GM12878 (cell line): ENCODE data around the gene RBM19. TPM values are rescaled to one million over a fixed set of nuclear protein-coding genes. Genes with fewer than 3 reads are reported as not detected.

Experiments
- ASH2L ChIP-seq: fragments of 300-600, 200-600 bp; sonication (generic); IDR thresholded peaks from 2 replicates; pipeline ENCODE4 v1.6.1; 2017; ENCODE audit warnings: low read depth, mild to moderate bottlenecking, borderline replicate concordance
- BCL11A ChIP-seq: IDR thresholded peaks from 2 replicates; pipeline ENCODE4 v1.6.1; 2011; ENCODE audit warnings: low read depth, low read length
- BCL3 ChIP-seq: IDR thresholded peaks from 2 replicates; pipeline ENCODE4 v1.6.1; 2011; ENCODE audit warnings: borderline replicate concordance, low read depth, mild to moderate bottlenecking, moderate library complexity, low read length; ENCODE audit not compliant: insufficient read depth, poor library complexity, severe bottlenecking
- BHLHE40 ChIP-seq, 2 experiments: fragments of 450-650 bp in 1 of 2; IDR thresholded peaks; 2 replicates each; pipeline ENCODE4 v1.6.1; 2011 to 2017; ENCODE audit warnings: low read depth in 2 of 2, borderline replicate concordance in 1 of 2, improper control_type of control experiment in 1 of 2, low read length in 1 of 2, mild to moderate bottlenecking in 1 of 2
- CHD1 ChIP-seq: IDR thresholded peaks from 2 replicates; pipeline ENCODE4 v1.6.1; 2012; ENCODE audit warnings: low read depth, low read length, improper control_type of control experiment
- CREM ChIP-seq: IDR thresholded peaks from 2 replicates; pipeline ENCODE4 v1.6.1; 2014; ENCODE audit warnings: antibody characterized with exemption, low read depth
- CTCF ChIP-seq, 3 experiments: IDR thresholded peaks in 2 of 3; conservative IDR thresholded peaks in 1 of 3; 2 replicates each; pipeline ENCODE4 v1.5.1; 2011; ENCODE audit warnings: low read depth in 3 of 3, low read length in 3 of 3, mild to moderate bottlenecking in 3 of 3, control low read depth in 2 of 3, moderate library complexity in 2 of 3, inconsistent platforms in 1 of 3, mixed read lengths in 1 of 3; ENCODE audit not compliant: control insufficient read depth in 2 of 3, insufficient read depth in 1 of 3; ENCODE audit errors: extremely low read depth in 1 of 3
- EP300 ChIP-seq, 2 experiments: fragments of 150-350 bp in 1 of 2; IDR thresholded peaks; 2 replicates each; pipeline ENCODE4 v1.6.1; 2011 to 2012; ENCODE audit warnings: low read depth in 2 of 2, low read length in 2 of 2, borderline replicate concordance in 1 of 2, improper control_type of control experiment in 1 of 2, inconsistent platforms in 1 of 2; ENCODE audit not compliant: control insufficient read depth in 1 of 2
- FOS ChIP-seq: IDR thresholded peaks from 3 replicates; pipeline ENCODE4 v1.6.1; 2011; ENCODE audit warnings: borderline replicate concordance; ENCODE audit not compliant: insufficient read length; ENCODE audit errors: extremely low read depth
- GABPA ChIP-seq: IDR thresholded peaks from 2 replicates; pipeline ENCODE4 v1.6.1; 2014; ENCODE audit warnings: antibody characterized with exemption, low read depth, mild to moderate bottlenecking, inconsistent platforms
- IKZF2 ChIP-seq, 2 experiments: fragments of 450-650 bp; IDR thresholded peaks; 2 replicates each; pipeline ENCODE4 v1.6.1; 2017; ENCODE audit warnings: mild to moderate bottlenecking in 2 of 2, moderate library complexity in 2 of 2
- JUND ChIP-seq: IDR thresholded peaks from 2 replicates; pipeline ENCODE4 v1.6.1; 2012; ENCODE audit warnings: low read depth, mild to moderate bottlenecking, low read length, improper control_type of control experiment, moderate library complexity
- MEF2B ChIP-seq: fragments of 450-650 bp; IDR thresholded peaks from 2 replicates; pipeline ENCODE4 v1.6.1; 2018; ENCODE audit warnings: mild to moderate bottlenecking, moderate library complexity; ENCODE audit not compliant: partially characterized antibody, poor library complexity, severe bottlenecking
- MXI1 ChIP-seq: fragments of 150-350 bp; IDR thresholded peaks from 2 replicates; pipeline ENCODE4 v1.6.1; 2011; ENCODE audit warnings: low read depth, mild to moderate bottlenecking, inconsistent platforms, low read length, improper control_type of control experiment
- NFIC ChIP-seq: IDR thresholded peaks from 2 replicates; pipeline ENCODE4 v1.6.1; 2012; ENCODE audit warnings: low read depth, mild to moderate bottlenecking, inconsistent platforms, low read length, moderate library complexity
- NR2F1 ChIP-seq: fragments of 450-650 bp; conservative IDR thresholded peaks from 2 replicates; pipeline ENCODE4 v1.6.1; 2017; ENCODE audit warnings: mild to moderate bottlenecking
- PAX5 ChIP-seq: IDR thresholded peaks from 2 replicates; pipeline ENCODE4 v1.6.1; 2011; ENCODE audit warnings: low read depth, low read length, borderline replicate concordance
- POLR2AphosphoS2 ChIP-seq: IDR thresholded peaks from 2 replicates; pipeline ENCODE4 v1.6.1; 2011; ENCODE audit warnings: low read depth, mild to moderate bottlenecking, low read length, improper control_type of control experiment, moderate library complexity
- POLR2AphosphoS5 ChIP-seq: IDR thresholded peaks from 2 replicates; pipeline ENCODE4 v1.6.1; 2011; ENCODE audit warnings: mild to moderate bottlenecking, low read length, inconsistent platforms
- RUNX3 ChIP-seq: IDR thresholded peaks from 2 replicates; pipeline ENCODE4 v1.6.1; 2012; ENCODE audit warnings: low read length, inconsistent platforms
- SKIL ChIP-seq: fragments of 450-650 bp; IDR thresholded peaks from 2 replicates; pipeline ENCODE4 v1.6.1; 2017; ENCODE audit warnings: mild to moderate bottlenecking, low read depth, inconsistent platforms; ENCODE audit not compliant: poor library complexity, severe bottlenecking
- SMARCA5 ChIP-seq: fragments of 450-650 bp; IDR thresholded peaks from 2 replicates; pipeline ENCODE4 v1.6.1; 2017; ENCODE audit warnings: mild to moderate bottlenecking
- TCF3 ChIP-seq: IDR thresholded peaks from 2 replicates; pipeline ENCODE4 v1.6.1; 2012; ENCODE audit warnings: low read depth, mild to moderate bottlenecking, low read length, borderline replicate concordance; ENCODE audit not compliant: insufficient read depth
- ZNF207 ChIP-seq: fragments of 450-650 bp; IDR thresholded peaks from 2 replicates; pipeline ENCODE4 v1.6.1; 2014; ENCODE audit warnings: antibody characterized with exemption, mild to moderate bottlenecking, borderline replicate concordance
- polyA plus RNA-seq, 11 experiments: library from polyadenylated mRNA; depleted of rRNA in 4 of 11; unstranded in 6 of 11; stranded (reverse) in 5 of 11; fragments of >200 nt; fragmentation: Nextera tagmentation in 4 of 11; fragmentation: Illumina TruSeq in 1 of 11; extraction: Ambion mirVana in 4 of 11; extraction: Trizol in 1 of 11; gene quantifications; 1 replicate in 1 of 11; 2 replicates in 10 of 11; pipeline versions ENCODE4 v1.2.1 to v1.2.3, GENCODE V29; 2011 to 2016; ENCODE audit warnings: inconsistent platforms in 2 of 11, missing spikeins in 2 of 11, low read depth in 1 of 11
- total RNA-seq, 4 experiments: library from RNA; depleted of rRNA in 3 of 4; stranded (reverse); fragments of >200 nt in 3 of 4; fragmentation: Illumina TruSeq in 1 of 4; extraction: Trizol in 1 of 4; gene quantifications; 2 replicates each; pipeline versions ENCODE4 v1.2.1 to v1.2.3, GENCODE V29; 2013 to 2021

The RBM19 gene
- total and polyA plus RNA-seq, 10 of the 15 experiments (the other 5 are each of a cell fraction or from before 2014, with no cell fraction given) = 4.2 to 42.9 (median 28.4) TPM

- 0 out of 2 replicates have a peak, but pooled peaks have one; percentile 12 for TF ChIP-seq GABPA
- TF ChIP-seq RUNX3 = peak; percentile 86
- TF ChIP-seq CTCF (IDR thresholded peaks at IDR 0.05 in 2 of 3, conservative IDR thresholded peaks at IDR 0.05 in 1 of 3; ENCODE audit: control insufficient read depth in 2 of 3, extremely low read depth in 1 of 3, insufficient read depth in 1 of 3, low read depth in 3 of 3, low read length in 3 of 3) = no peak
- TF ChIP-seq ZNF207 = peak; percentile 51; the same call in 1 of the 2 replicates
- peak; percentile 38 for TF ChIP-seq MEF2B
- TF ChIP-seq PAX5 = peak; percentile 64; the same call in 1 of the 2 replicates
- peak; percentile 47; the same call in 1 of the 2 replicates for TF ChIP-seq BCL11A
- peak; percentile 36; the same call in 1 of the 2 replicates for TF ChIP-seq MXI1
- TF ChIP-seq POLR2AphosphoS5 = peak; percentile 59
- peak; percentile 70; the same call in 1 of the 2 replicates for TF ChIP-seq NFIC
- peak; percentile 63 to 71 for TF ChIP-seq IKZF2 (IDR thresholded peaks at IDR 0.05)
- TF ChIP-seq SKIL = no peak
- no peak for TF ChIP-seq FOS
- TF ChIP-seq JUND = peak; percentile 64; the same call in 1 of the 2 replicates
- TF ChIP-seq TCF3 = no peak
- TF ChIP-seq CREM = peak; percentile 78
- peak; percentile 63 to 85; a peak in 3 of 4 replicates for TF ChIP-seq EP300 (IDR thresholded peaks at IDR 0.05; ENCODE audit: borderline replicate concordance in 1 of 2, control insufficient read depth in 1 of 2, low read depth in 2 of 2, low read length in 2 of 2)
- TF ChIP-seq BHLHE40 (IDR thresholded peaks at IDR 0.05; ENCODE audit: borderline replicate concordance in 1 of 2, low read depth in 2 of 2, low read length in 1 of 2) = peak; percentile 87 to 93
- TF ChIP-seq NR2F1 = peak; percentile 38
- no peak; the same call in 1 of the 2 replicates for TF ChIP-seq ASH2L
- no peak for TF ChIP-seq CHD1
- TF ChIP-seq BCL3 = peak; percentile 57
- TF ChIP-seq POLR2AphosphoS2 = no peak
- peak; percentile 32; the same call in 1 of the 2 replicates for TF ChIP-seq SMARCA5
Observed at GRCh38 chr12:113961921-113962710, 4.0 kb downstream of the RBM19 start (continued).
